Mesendoderm (in vitro differentiated cells): ENCODE measurements around the gene RNF207.

Experiments used
- DNase-seq: peaks from one replicate; pipeline ENCODE4 v3.0.0; 2013
- H2AK5ac ChIP-seq: 2 replicates; pipeline ENCODE4 v1.6.1; 2013; ENCODE audit warnings: low read length, inconsistent platforms
- H2BK120ac ChIP-seq: 2 replicates; pipeline ENCODE4 v1.6.1; 2013; ENCODE audit warnings: low read depth, mild to moderate bottlenecking, low read length, moderate library complexity, mixed read lengths
- H2BK15ac ChIP-seq: replicated peaks from 2 replicates; pipeline ENCODE4 v1.6.1; 2013; ENCODE audit warnings: low read depth, mild to moderate bottlenecking, moderate library complexity
- H2BK5ac ChIP-seq: 2 replicates; pipeline ENCODE4 v1.6.1; 2013; ENCODE audit warnings: low read length, inconsistent platforms
- H3K18ac ChIP-seq: 2 replicates; pipeline ENCODE4 v1.6.1; 2013; ENCODE audit warnings: mild to moderate bottlenecking, low read length, mixed read lengths
- H3K23ac ChIP-seq: one replicate; pipeline ENCODE4 v1.6.1; 2013; ENCODE audit warnings: low read length
- H3K27ac ChIP-seq: 2 replicates; pipeline ENCODE4 v1.5.1; 2013; ENCODE audit warnings: low read depth, mild to moderate bottlenecking, inconsistent platforms, low read length, moderate library complexity
- H3K27me3 ChIP-seq: 2 replicates; pipeline ENCODE4 v1.6.1; 2013; ENCODE audit warnings: low read length, control low read depth, mild to moderate bottlenecking, inconsistent platforms; ENCODE audit not compliant: insufficient read depth, poor library complexity
- H3K36me3 ChIP-seq: 2 replicates; pipeline ENCODE4 v1.6.1; 2013; ENCODE audit warnings: low read length, inconsistent platforms; ENCODE audit not compliant: control insufficient read depth, insufficient read depth
- H3K4ac ChIP-seq: one replicate; pipeline ENCODE4 v1.6.1; 2013; ENCODE audit warnings: low read depth, mild to moderate bottlenecking, low read length, moderate library complexity
- H3K4me1 ChIP-seq: 2 replicates; pipeline ENCODE4 v1.6.1; 2013; ENCODE audit warnings: low read depth, low read length, inconsistent platforms; ENCODE audit not compliant: control insufficient read depth
- H3K4me2 ChIP-seq: 2 replicates; pipeline ENCODE4 v1.6.1; 2013; ENCODE audit warnings: low read length
- H3K4me3 ChIP-seq: 2 replicates; pipeline ENCODE4 v1.5.1; 2013; ENCODE audit warnings: mild to moderate bottlenecking, low read length
- H3K56ac ChIP-seq: one replicate; pipeline ENCODE4 v1.6.1; 2013; ENCODE audit warnings: low read length
- H3K79me1 ChIP-seq: 2 replicates; pipeline ENCODE4 v1.6.1; 2013; ENCODE audit warnings: low read length, inconsistent platforms
- H3K79me2 ChIP-seq: 2 replicates; pipeline ENCODE4 v1.6.1; 2013; ENCODE audit warnings: mild to moderate bottlenecking, low read length; ENCODE audit not compliant: control insufficient read depth, insufficient read depth
- H3K9ac ChIP-seq: 2 replicates; pipeline ENCODE4 v1.6.1; 2013; ENCODE audit warnings: low read length, inconsistent platforms
- H4K5ac ChIP-seq: one replicate; pipeline ENCODE4 v1.6.1; 2013; ENCODE audit warnings: low read length
- H4K8ac ChIP-seq: one replicate; pipeline ENCODE4 v1.6.1; 2013; ENCODE audit warnings: low read depth, mild to moderate bottlenecking, control low read depth, low read length, moderate library complexity
- WGBS: extraction: QIAGEN DNeasy Blood & Tissue Kit; methylation state at CpG from one replicate; pipeline ENCODE4 v1.1.7; 2013; ENCODE audit warnings: low lambda C conversion rate, missing lambda C conversion rate; ENCODE audit not compliant: insufficient coverage; ENCODE audit errors: extremely low coverage; 5-methylcytosine and 5-hydroxymethylcytosine counted together

Gene RNF207

DNA sequence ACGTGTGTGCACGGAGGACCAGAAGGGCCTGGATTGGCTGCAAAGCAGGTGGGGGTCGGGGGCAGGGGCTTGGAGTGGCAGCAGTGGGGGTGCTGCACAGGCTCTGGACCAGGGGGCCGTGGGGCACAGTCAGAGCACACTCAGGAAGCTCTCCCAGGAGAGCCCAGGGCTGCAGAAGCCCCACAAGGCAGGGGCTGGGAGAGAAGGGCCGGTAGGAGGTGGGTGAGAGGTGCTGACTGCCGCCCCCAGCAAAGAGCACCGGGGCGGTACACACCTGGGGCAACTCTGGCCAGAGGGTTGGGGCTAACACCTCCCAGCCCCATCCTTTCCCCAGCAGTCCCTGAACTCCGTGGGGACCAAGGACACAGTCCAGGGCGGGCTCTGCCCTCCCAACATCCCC is 39.7 kb upstream of the RNF207 start:
- Histone ChIP-seq H3K4me1 (no peaks in the 10 kb centered on the region), H3K4ac (no peak overlapping the region), H3K56ac (no peak overlapping the region), H4K5ac (no peak overlapping the region), H3K23ac (no peak overlapping the region), H2BK15ac (no peak overlapping the region), H3K79me1 (no peaks in the 10 kb centered on the region), H2BK5ac (no peak overlapping the region), H4K8ac (no peak overlapping the region), H2AK5ac (no peak overlapping the region), H2BK120ac (no peak overlapping the region), H3K4me2 (no peak overlapping the region), H3K4me3 (no peak overlapping the region), H3K27me3 (no peaks in the 10 kb centered on the region), H3K36me3 (no peaks in the 10 kb centered on the region), H3K18ac (no peak overlapping the region), H3K79me2 (no peaks in the 10 kb centered on the region), H3K9ac (no peak overlapping the region), H3K27ac (no peak overlapping the region)
- WGBS: no CpG with 5 or more reads among the region's 10 CpGs
- DNase-seq: no peak

DNA sequence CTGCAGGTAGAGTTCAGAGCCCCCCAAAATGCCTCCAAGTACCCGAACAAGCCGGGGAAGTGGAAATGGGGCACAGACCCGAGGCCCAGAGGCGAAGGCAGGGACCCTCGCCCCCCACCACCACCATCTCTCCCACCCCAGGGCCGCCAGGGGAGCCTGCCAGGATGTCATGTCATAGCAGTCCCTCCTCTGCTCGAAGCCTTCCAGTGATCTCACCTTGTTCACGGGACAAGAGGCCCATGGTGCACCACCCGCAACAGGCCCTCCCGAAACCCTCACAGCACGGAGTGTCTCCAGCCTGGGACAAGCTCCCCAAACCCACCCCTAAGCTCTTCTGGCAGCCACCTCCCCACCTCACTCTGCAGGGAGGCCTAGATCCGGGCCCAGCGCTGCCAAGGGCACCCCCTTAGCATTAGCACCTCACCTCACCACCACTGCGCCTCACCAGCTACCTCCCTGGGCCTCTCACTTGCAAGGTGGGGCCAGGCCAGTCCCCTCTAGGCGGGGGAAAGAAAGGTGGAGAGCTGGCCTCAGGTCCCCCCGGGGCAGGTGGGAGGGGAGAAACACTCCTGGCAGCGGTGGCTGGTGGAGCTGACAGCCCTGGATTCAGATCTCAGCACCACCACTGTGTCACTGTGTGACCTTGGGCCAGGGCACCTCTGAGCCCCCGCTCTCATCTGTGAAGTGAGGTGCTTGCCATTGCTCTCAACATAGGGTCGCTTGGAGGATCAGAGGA is 39.1 kb upstream of the RNF207 start:
- Histone ChIP-seq H2BK5ac (no peak overlapping the region), H3K4me3 (no peak overlapping the region)

DNA sequence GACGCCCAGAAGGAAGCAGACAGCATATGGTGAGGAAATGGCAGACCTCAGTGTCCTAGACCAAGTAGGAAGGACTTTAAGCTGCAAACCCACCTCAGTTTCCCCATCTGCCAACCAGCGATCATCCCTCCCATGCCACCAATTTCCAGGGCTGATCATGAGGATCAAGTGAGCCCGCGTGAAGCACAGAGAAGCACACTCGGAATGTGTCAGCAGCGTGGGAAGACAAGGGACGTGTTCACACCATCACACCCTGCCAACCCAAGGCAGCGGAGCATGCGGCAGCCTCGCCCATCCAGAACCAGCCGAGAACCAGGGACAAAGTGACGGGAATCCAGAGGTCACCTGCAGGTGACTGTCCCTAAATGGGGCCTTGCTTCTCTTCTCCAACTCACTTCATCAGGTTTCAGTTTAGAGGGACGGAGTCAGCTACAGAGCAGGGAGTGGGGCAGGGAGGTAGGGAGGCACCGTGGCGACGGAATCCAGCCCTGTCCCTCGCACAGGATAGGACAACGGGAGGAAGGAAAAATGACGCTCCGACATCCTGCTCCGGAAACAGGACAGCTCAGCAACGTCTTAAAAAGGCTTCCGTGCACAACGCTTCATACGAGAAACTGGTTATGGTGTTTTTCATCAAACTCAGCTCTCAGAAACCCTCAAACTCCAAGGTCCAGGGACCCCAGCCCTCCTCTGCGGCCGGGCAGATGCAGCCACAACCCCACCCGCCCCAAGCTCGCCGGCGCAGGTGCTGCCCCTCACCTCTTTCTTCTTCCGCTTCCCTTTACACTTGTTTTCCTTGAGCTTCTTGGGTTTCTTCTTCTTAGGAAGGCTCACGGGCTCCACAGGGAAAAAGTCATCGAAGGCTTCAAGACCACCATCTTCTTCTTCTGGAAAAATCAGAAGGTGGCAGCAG is 38.3 kb upstream of the RNF207 start:
- no peak overlapping the region for H2BK5ac ChIP-seq
- WGBS: no CpG with 5 or more reads among the region's 34 CpGs
- no peak overlapping the region for H3K27ac ChIP-seq
- no peak overlapping the region for H4K8ac ChIP-seq
- no peak overlapping the region for H3K56ac ChIP-seq
- H3K4me1 ChIP-seq: no peaks in the 10 kb centered on the region
- no peaks in the 10 kb centered on the region for H3K79me1 ChIP-seq
- no peak overlapping the region for H3K4me3 ChIP-seq
- no peak for DNase-seq
- no peaks in the 10 kb centered on the region for H3K27me3 ChIP-seq
- H2AK5ac ChIP-seq: no peak overlapping the region
- H3K23ac ChIP-seq: no peak overlapping the region
- H3K4ac ChIP-seq: no peak overlapping the region
- no peaks in the 10 kb centered on the region for H3K36me3 ChIP-seq
- no peak overlapping the region for H2BK15ac ChIP-seq
- no peaks in the 10 kb centered on the region for H3K79me2 ChIP-seq
- H3K9ac ChIP-seq: no peak overlapping the region
- H2BK120ac ChIP-seq: no peak overlapping the region
- H3K18ac ChIP-seq: no peak overlapping the region
- no peak overlapping the region for H4K5ac ChIP-seq
- H3K4me2 ChIP-seq: no peak overlapping the region

More for the DNA sequence above, 39.1 kb upstream of the RNF207 start:
- no peak overlapping the region for H3K23ac ChIP-seq
- no peak overlapping the region for H3K56ac ChIP-seq
- H3K4me2 ChIP-seq: no peak overlapping the region
- H3K4ac ChIP-seq: no peak overlapping the region
- no peak overlapping the region for H4K8ac ChIP-seq
- no peaks in the 10 kb centered on the region for H3K27me3 ChIP-seq
- H2BK120ac ChIP-seq: no peak overlapping the region
- WGBS: no CpG with 5 or more reads among the region's 19 CpGs
- H3K79me2 ChIP-seq: no peaks in the 10 kb centered on the region
- no peak overlapping the region for H2BK15ac ChIP-seq
- H3K36me3 ChIP-seq: no peaks in the 10 kb centered on the region
- no peaks in the 10 kb centered on the region for H3K79me1 ChIP-seq
- H3K9ac ChIP-seq: no peak overlapping the region
- H4K5ac ChIP-seq: no peak overlapping the region
- H3K18ac ChIP-seq: no peak overlapping the region
- no peak for DNase-seq
- H2AK5ac ChIP-seq: no peak overlapping the region
- H3K4me1 ChIP-seq: no peaks in the 10 kb centered on the region
- H3K27ac ChIP-seq: no peak overlapping the region

DNA sequence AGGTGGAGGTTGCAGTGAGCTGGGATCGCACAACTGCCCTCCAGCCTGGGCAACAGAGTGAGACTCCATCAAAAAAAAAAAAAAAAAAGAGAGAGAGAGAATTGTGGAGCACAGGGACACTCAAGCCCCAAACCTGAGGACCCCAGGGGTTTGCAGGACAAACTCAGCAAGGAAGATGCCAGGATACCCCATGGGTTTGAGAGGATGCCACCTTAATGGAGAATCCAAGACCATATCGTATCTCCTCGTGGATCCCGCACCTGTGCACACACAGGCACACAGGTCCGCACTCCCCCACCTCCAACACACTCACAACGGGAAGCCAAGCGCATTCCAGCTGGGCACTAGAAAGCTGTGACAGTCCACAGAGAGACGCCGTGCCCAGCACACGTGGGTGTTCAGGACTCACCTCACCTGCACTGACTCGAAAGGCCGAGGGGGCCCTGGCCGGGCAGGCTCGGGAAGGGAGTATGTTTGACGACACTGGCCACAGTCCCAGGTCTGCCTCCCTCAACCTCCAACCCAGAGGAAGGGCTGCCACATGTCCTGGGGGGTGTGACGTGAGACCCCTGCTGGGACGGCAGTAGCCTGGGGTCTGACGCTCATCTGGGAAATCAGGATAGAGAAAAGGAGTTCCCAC is 36.9 kb upstream of the RNF207 start:
- no peak overlapping the region for H3K18ac ChIP-seq
- H2BK5ac ChIP-seq: no peak overlapping the region
- H2BK15ac ChIP-seq: no peak overlapping the region
- H3K23ac ChIP-seq: no peak overlapping the region
- no peak overlapping the region for H3K4me3 ChIP-seq
- H2AK5ac ChIP-seq: no peak overlapping the region
- H4K5ac ChIP-seq: no peak overlapping the region
- H2BK120ac ChIP-seq: no peak overlapping the region
- H3K79me1 ChIP-seq: no peaks in the 10 kb centered on the region
- no peak overlapping the region for H3K9ac ChIP-seq
- H4K8ac ChIP-seq: no peak overlapping the region
- WGBS: no CpG with 5 or more reads among the region's 18 CpGs
- H3K27me3 ChIP-seq: no peaks in the 10 kb centered on the region
- H3K79me2 ChIP-seq: no peaks in the 10 kb centered on the region
- H3K27ac ChIP-seq: no peak overlapping the region
- no peaks in the 10 kb centered on the region for H3K4me1 ChIP-seq
- no peaks in the 10 kb centered on the region for H3K36me3 ChIP-seq
- no peak overlapping the region for H3K56ac ChIP-seq
- no peak overlapping the region for H3K4me2 ChIP-seq
- no peak overlapping the region for H3K4ac ChIP-seq
- DNase-seq: no peak

DNA sequence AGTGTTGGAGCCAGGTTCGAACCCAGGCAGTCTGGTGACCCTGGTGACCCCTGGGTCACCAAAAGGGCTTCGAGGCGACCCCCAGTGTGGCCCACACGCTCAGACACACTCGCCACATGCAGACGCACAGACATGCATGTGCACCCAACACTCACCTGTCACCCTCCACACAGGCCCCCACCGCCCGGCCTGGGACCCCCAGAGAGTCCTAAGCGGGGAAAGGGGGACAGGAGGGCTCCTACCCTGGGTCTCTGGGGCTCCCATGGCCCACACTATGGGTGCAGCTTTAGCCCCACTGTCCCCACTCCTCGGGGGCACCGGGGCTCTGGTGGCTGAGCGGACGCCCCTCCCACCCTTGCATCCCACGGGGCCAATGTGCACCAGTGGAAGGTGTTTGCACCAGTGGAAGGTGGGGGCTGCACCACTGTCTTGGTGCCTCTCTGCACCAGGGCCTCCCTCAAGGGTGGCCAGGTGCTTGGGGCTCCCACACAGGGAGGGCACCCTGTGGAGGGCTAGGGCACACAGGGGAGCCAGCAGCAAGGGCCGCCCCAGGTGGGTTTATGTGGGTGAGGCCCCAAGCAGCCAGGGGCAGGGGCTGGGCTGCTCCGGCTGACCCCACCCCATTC is 35.7 kb upstream of the RNF207 start:
- Histone ChIP-seq H4K5ac (no peak overlapping the region), H3K23ac (no peak overlapping the region), H3K56ac (no peak overlapping the region), H2BK15ac (no peak overlapping the region), H3K79me2 (no peaks in the 10 kb centered on the region), H3K27ac (no peak overlapping the region), H3K36me3 (no peaks in the 10 kb centered on the region), H3K27me3 (no peaks in the 10 kb centered on the region), H2AK5ac (no peak overlapping the region), H3K9ac (no peak overlapping the region), H3K18ac (no peak overlapping the region), H2BK5ac (no peak overlapping the region), H3K4me3 (no peak overlapping the region), H3K79me1 (no peaks in the 10 kb centered on the region), H3K4me1 (no peaks in the 10 kb centered on the region), H3K4me2 (no peak overlapping the region), H2BK120ac (no peak overlapping the region), H4K8ac (no peak overlapping the region), H3K4ac (no peak overlapping the region)
- WGBS: no CpG with 5 or more reads among the region's 16 CpGs
- no peak for DNase-seq
